GM18517 (cell line): Measurements from ENCODE around the gene ACSS3.

Source experiments
- ATAC-seq: cut with Tn5 transposase; IDR thresholded peaks from one replicate; pipeline ENCODE4 v1.9.1; 2021; ENCODE audit warnings: mild to moderate bottlenecking, moderate library complexity; ENCODE audit not compliant: unreplicated experiment

Gene ACSS3

DNA sequence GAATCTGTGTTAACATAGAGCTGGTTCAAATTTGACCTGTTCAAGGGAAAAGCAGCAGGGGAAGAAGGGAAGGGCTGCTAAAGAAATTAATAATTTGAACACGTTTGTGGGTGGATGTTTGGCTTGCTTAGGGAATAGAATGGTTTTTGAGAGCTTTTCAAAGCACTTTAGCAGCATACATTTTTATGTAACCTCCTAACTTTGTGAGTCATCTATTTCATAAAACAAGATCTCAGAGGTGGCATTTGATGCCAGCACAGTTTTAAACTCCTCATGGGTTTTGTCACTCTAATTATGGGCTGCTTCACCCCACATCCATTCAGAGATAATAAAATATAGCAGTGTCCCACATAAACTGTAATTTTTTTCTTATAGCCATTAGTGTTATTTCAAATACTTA is 143.8 kb downstream of the ACSS3 start:
- no peak for ATAC-seq

DNA sequence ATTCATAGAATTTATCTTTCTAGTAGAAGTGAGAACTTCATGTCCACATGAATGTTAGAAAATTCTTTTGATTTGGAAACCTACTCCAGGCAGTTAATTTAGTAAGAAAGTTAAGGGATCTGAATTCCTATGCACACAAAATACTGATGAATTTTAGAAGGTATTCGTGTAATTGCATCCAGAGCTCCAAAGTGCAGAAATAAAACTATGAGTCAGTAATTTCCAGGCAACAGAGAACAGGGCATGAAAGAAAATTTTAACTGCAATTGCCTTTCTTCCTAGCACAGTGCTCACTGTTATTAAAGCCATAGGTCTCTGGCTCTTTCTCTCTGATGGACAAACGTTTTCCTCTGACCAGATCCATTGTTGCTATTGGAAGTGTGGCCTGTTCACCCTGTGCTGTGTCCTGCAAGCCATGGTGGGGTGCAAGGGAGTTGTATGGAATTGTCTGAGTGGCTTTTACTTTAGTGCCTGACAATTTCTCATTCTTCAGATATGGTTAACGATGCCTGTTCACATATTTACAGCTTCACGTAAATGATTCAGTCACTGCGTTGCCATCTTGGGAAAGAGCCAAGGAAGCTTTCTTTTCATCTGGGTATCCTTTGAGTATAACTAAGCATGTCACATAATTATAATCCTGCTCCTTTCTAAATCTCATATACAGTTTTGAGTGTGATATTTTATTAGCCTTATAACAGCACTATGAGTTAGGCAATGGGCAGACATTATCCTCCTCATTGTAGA is 145.1 kb downstream of the ACSS3 start:
- ATAC-seq = no peak

DNA sequence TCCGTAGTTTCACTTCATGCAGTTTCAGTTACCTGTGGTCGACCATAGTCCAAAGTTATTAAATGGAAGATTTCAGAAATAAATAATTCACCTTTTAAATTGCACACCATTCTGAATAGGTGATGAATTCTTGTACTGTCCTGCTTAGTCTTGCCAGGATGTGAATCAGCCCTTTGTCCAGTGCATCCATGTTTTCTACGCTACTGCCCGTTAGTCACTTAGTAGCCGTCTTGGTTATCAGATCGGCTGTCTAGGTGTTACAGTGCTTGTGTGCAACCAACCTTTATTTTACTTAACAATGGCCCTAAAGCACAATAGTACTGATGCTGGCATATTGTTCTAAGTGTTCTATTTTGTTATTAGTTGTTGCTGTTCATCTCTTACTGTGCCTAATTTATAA is 146.7 kb downstream of the ACSS3 start:
- no peak for ATAC-seq

DNA sequence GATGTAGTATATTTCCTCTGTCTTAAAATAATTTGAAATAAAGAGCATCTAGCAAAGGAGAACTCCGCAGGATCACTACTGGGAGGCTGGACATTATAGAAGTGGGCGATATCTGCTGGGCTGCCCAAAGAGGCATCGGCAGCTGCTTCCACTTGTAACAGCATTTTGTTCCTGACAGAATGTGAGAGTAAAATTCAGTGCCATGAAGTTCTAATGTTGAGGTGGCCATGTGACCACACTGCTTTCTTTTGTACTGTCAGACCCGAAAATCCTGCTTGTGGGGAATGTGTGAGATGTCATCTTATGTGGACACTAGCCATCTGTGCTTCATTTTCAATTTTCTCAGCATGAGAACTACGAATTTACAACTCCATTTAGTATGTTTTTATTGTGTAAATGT is 151.9 kb downstream of the ACSS3 start:
- ATAC-seq = no peak

DNA sequence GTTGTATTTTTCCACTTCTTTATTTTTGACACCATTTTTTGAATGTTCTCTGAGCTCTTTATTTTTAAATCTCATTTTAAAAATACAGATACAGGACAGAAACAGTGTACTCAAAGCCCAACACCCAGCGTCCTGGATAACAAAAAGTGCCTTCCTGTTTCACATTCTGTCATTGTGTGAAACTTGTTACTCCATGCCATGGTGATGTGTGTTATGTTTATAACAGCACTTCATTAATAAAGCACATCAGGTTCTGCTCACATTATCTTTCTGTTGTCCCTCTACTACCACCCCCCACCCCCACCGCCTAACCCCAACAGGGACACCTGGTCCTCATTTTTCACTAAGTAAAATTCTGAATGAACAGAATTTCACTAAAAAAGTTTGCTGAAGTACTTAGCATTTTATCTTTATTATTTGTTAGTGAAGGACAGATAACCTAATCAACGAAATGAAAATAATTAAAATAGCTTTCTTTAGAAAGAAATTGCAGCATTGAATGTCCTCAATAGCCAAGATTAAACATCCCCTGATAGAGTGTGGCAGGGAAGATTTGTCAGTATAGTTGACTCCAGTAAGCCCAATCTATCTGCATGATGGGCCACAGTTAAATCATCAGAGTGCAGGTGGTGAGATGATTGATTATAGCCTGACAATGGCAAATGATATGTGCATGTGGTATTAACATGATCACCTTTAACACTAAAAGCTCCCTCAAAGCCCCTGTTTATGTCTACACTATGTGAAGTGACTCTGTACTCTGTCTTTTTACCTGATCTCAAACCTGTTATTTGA is 153.9 kb downstream of the ACSS3 start:
- no peak for ATAC-seq

DNA sequence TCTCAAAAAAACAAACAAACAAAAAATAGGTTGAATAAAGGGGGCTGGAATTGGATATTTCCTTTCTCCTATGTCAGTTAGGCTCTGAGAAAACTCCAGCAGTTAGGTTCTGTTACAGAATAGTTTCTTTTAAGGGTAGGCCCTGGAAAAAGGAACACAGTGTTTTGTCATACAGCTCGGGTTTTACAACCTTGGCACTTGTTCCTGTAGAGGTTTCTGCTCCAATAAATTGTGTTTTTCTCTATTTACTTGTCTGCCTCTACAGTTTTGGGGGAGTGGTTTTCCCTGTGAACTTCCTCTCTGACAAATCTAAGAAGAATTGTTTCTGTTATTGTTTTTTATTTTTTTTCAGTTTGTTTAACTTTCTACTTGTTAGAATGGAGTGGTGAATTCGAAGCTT is 167.6 kb downstream of the ACSS3 start:
- no peak for ATAC-seq

DNA sequence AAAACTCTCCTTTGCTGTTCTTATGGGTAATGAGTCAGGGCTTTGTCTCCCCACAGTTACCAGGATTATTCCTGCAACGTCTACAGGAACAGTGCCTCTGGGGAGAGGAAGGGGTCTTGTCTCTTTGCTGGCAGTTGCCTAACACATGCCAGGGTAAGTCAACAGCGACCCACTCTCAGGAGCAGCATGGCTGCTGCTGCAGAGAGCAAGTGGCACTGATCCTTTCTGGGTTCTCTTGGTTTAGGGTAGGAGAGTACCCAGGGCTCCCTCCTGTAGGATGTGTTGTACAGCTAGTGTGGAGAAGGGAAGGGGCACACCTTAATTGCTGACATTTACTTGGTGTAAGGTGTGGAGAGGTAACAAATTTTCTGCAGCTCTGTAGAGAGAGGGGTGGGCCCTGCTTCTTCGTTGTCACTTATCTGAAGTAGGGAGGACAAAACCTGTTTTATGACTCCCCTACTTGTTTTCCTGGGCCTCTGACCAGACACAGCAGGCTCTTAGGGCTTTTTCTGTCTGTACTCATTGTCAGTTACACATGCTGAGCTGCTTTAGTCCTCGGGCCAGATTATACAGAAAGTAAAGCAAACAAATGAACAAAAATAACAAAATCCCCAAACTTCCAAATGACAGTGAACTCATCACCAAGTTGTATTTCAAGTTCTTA is 168.2 kb downstream of the ACSS3 start:
- no peak for ATAC-seq

DNA sequence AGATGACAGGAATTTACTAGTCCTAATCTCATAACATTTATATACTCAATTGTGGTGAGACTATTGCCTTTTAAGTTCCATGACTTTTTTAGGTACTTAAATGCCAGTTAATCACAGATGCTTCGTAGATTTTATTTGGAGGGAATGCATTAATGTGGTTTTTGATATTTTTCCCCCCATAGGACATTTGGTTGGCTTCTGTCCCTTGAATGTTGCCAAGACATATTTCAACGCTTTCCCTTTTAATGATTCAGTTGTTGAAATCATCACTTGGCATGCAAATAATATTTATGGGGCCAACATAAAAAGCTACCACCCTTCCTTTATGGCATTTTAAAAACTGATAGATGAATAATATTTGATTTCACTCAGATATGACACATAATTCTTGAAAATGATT is 172.1 kb downstream of the ACSS3 start:
- ATAC-seq = no peak

DNA sequence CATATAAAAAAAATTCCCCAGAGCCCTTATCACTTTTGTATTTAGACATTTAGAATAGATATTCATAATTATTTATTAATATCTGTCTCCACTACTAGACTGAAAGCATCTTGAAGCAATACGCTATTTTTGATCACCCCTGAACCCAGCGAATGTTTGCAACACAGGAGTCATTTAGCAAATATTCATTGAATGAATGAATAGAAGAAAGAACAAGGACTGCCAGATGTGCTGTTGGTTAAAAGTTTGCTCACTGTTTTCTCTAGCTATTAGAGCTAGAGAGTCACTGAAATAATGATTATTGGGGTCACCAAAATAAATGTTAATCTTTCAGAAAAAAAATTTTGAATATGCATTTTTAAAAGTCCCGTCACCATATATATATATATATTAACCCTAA is 174.3 kb downstream of the ACSS3 start:
- ATAC-seq = no peak

DNA sequence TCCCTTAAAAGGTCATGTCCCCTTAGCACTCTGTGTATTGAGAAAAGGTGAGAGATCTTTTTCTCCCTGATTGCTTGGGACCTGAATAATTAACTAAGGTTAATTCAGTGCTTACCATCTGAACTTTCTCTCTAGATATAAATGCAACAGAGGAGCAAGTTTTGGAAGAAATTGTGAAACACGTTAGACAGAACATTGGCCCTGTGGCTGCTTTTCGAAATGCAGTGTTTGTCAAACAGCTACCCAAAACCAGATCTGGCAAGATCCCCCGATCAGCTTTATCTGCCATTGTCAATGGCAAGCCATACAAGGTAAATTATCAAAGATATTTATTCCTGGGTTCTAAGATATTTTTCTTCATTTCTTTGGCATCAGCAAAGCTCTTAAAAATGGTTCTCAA is 175.5 kb downstream of the ACSS3 start:
- ATAC-seq = no peak

DNA sequence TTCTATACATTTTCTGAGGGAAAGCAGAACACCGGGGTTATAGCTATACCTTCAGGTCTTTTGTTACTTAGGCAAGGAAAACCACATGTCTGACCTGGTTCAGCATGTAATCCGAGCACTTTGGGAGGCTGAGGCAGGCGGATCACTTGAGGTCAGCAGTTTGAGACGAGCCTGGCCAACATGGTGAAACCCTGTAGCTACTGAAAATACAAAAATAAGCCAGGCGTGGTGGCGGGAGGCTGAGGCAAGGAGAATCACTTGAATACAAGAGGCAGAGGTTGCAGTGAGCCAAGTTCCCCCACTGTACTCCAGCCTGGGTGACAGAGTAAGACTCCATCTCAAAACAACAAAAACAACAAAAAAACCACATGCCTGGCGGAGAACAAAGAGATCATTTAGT is 177.6 kb downstream of the ACSS3 start:
- ATAC-seq = no peak

DNA sequence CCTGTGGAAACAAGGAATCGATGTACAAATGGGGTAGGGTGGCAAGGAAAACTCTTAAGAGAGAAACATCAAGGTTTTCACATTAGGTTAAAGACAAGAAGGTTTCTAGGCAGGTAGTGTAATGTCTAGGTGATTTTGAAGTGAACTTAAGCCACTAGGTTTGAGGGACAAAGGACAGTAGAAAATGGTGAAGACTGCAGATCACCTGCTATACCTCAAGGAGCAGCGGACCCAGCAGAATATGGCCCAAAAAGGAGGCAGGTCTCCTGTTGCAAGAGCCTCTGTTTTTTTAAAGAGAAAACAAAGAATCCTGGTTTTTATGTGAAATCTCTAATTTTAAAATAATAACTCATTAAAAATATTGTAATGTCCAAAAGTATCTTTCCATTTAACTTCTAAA is 178.1 kb downstream of the ACSS3 start:
- ATAC-seq = no peak

DNA sequence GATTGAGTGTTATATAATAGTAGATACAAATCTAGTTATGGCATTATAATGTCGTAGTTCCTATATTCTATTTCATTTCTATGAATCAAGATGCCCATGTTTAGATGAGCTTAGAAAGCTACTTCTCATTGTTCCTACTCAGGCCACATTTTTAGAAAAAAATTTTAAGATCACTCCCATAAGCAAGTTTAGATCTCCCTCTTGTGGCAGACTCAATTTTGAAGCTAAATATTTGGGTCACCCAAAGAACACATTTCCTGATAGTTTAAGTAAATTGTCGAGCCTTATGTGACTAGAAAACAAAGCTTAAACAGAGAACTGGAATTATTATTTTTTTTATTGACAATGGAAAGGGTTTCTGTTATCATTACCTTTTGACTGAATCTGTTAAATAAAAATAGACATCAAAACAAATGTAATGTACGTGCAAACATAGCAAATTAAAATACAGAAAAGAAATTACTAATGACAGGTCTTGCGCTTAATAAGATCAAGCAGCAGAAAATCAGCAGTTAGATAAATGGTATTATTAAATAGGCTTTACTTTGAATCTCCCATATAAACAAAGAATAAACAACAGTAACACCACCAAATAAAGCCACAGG is 180.2 kb downstream of the ACSS3 start:
- ATAC-seq = no peak

DNA sequence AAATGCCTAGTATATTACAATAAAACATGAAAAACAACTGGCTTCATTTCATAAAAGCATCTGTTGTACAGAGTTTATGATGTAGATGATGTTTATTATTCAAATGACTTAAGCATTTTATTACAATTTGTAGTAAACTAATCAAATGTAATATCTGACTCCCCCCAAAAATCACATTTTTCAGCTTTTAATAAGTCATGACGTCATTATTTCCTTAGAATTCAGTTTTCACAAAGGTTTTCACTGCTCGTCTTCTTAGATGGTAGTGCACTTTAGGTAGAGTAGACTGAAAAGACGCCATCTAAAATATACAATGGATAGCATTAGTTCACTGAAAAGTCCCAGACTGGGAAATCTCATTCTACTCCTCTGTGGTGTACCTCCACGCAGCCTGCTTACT is 181.5 kb downstream of the ACSS3 start:
- no peak for ATAC-seq

DNA sequence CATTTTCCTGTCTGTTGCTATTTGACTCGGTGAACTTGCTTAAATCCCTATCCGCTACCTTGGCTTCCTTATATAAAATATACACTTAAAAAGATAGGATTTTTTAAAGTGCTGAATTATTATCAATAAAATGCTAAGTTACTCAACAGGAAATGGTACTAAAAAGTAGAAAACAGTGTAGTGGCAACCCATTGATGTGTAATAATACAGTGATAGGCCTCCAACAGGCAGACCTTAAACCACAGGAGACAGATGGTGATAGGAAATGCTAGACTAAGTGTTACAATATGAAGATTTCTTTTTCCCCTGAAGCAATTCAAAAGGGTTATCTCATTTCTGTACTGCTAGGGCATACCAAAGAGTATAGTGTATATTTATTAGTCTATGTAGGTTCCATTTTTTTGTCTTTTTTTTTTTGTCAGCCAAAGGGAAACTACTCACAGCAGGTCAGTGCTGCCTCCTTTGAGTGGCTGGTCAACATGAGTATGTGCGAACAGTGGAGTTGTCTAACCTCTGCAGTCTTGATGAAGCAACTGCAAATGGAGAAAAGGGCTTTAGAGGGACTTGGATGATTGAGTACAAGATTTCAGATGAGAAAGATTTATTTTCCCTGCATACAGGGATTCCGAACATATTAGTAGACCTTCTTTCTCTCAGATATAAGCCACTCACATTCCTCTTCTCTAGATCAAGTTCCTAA is 183.8 kb downstream of the ACSS3 start:
- no peak for ATAC-seq

DNA sequence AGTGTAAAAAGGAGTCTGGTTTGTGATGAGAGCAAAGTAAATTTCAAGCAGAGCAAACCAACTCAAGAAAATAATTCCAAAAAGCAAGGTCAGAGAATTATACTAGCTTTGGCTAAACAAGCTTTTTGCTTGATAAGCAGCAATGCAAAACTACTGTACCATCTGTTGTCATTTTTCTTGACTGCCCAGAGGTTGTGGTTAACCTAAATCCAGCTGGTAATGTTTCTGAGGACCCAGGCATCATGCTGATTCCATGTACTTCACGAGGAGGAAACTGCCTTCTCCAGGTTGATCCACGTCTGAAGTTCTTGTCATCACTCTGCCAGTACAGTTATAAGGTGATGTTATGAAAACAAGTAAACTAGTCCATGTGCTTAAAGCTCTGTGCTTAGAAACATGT is 185.2 kb downstream of the ACSS3 start:
- ATAC-seq = no peak

DNA sequence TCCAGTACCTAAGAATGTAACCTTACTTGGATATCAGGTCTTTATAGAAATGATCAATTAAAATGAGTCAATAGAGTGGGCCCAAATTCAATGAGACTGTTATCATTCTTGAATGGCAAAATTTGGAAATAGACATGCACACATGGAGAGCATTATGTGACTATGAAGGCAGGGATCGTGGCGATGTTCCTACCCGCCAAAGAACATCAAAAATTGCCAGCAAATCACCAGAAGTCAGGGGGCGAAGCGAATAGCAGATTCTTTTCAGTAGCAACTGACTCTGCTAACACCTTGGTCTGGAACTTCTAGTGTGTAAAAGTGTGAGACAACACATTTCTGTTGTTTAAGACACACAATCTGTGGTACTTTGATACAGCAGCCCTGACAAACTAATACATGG is 192.5 kb downstream of the ACSS3 start:
- no peak for ATAC-seq

DNA sequence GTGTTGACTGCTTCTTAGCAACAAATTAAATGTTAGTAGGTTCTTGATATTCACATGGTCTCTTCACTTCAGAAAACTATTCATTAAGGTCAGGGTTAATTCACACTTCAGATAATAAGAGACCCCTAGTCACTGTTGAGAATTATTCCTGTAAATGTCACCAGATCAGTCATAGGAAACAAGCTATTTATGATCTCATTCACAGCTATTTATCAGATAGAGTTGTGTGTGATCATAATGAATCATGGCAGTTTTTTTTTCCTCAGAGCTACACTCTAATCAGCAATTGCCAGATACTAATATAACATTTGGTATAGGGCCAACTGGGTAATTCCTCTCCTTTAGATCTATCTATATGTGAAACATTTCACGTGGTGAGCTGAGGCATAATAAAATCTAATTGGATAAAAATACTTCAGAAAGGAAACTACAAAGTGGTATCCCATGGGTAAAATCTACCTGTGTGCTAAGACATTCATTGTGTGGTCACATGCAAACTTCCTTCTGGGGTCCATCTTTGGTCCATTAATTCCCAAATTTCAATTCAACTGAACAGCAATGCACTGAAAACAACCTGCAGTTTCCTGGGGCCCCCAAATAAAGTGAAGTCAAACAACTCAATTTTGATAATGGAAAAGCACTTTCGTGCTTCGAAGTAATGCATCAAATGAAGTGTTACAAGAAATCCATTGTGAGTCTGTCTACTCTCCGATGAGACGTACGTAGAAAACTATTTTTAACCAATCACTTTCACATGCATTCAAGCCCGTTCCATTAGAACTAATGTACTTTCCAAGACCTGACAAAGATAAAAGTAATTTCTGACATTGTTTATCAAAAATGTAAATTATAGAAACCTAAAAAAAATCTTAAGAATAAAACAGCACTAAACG is 197.0 kb downstream of the ACSS3 start:
- no peak for ATAC-seq

DNA sequence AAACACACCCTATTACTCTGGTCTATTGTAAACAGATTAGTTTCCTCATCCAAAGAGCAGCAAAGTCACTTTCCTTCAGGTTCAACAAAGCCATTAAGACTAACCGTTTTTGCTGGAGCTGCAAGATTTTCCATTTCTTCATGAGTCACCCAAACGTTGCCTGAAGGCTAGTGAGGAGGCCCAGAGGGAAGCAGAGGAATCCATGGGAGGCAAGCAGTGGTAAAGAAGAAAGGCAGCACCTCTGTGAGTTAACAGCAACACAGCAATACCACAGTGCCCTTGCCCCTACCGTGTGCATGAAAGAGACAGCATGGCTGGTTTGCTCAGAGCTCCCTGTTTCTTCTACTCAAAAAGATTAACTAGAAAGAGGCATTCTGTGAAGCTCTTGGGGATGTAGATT is 206.3 kb downstream of the ACSS3 start:
- ATAC-seq = no peak

DNA sequence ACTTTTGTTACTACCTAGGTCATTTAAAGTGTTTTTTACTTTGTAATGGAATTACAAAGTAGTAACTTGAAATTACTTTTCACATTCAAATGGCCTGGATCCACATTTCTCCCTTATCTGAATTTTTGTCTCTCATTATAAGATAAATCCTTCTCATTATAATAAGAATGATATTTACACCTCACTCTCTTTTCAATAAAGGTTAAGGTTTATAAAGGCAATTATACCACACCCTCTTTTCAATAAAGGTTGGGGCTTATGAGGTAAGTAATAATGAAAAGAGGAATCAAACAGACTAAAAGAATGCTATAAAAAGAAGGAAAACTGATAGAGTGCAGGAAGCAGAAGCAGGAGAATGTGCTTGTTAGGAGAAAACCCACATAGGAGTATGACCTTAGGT is 210.8 kb downstream of the ACSS3 start:
- no peak for ATAC-seq
